A673 (cell line): ENCODE measurements around the gene UPK3A. TPM values are rescaled to one million over a fixed set of nuclear protein-coding genes. Genes with fewer than 3 reads are reported as not detected.

Experiments used
- BruUV-seq: library from RNA; stranded (reverse); fragments of 400-500 nt; replicated peaks from 2 replicates; lab custom pipeline; 2021; lab: Mats Ljungman, UMichigan
- CTCF ChIA-PET: fragments of 300-600 bp; sonication (Branson Sonifier 250); formaldehyde crosslinking; loops from one replicate; lab custom pipeline; 2022; ENCODE audit warnings: antibody characterized with exemption; lab: Charles Lee
- POLR2A ChIA-PET: fragments of 300-600 bp; sonication (Branson Sonifier 250); formaldehyde crosslinking; loops from one replicate; lab custom pipeline; 2022; ENCODE audit warnings: antibody characterized with exemption; ENCODE audit not compliant: low non-redundant PET; lab: Charles Lee
- DNase-seq: peaks from one replicate; pipeline ENCODE4 v3.0.0-alpha.2; 2015; ENCODE audit warnings: low spot score
- H3K27ac ChIP-seq: fragments of 200-600 bp; sonication (generic); 2 replicates; pipeline ENCODE4 v1.5.1; 2016; ENCODE audit warnings: mixed run types, low read depth, mild to moderate bottlenecking, mixed read lengths, antibody characterized with exemption, low read length; ENCODE audit not compliant: poor library complexity, severe bottlenecking
- H3K27me3 ChIP-seq: fragments of 200-600 bp; sonication (generic); replicated peaks from 2 replicates; pipeline ENCODE4 v1.6.1; 2017; ENCODE audit warnings: mixed run types, low read depth, mild to moderate bottlenecking, mixed read lengths, antibody characterized with exemption, low read length; ENCODE audit not compliant: insufficient read depth, poor library complexity
- H3K36me3 ChIP-seq: fragments of 200-600 bp; sonication (generic); 2 replicates; pipeline ENCODE4 v1.6.1; 2016; ENCODE audit warnings: mixed run types, mild to moderate bottlenecking, mixed read lengths, antibody characterized with exemption, low read length; ENCODE audit not compliant: insufficient read depth, poor library complexity, severe bottlenecking
- H3K4me1 ChIP-seq: fragments of 200-600 bp; sonication (generic); 2 replicates; pipeline ENCODE4 v1.6.1; 2017; ENCODE audit warnings: mixed run types, mild to moderate bottlenecking, mixed read lengths, antibody characterized with exemption, low read length; ENCODE audit not compliant: insufficient read depth, poor library complexity, severe bottlenecking
- H3K4me3 ChIP-seq: fragments of 200-600 bp; sonication (generic); 2 replicates; pipeline ENCODE4 v1.5.1; 2016; ENCODE audit warnings: low read depth, mixed run types, mild to moderate bottlenecking, mixed read lengths, low read length; ENCODE audit not compliant: poor library complexity, severe bottlenecking
- H3K9me3 ChIP-seq: fragments of 200-600 bp; sonication (generic); 2 replicates; pipeline ENCODE4 v1.6.1; 2016; ENCODE audit warnings: mixed run types, low read depth, mild to moderate bottlenecking, mixed read lengths, antibody characterized with exemption, low read length; ENCODE audit not compliant: poor library complexity, severe bottlenecking
- CTCF ChIP-seq: fragments of 300-800, 200-600 bp; sonication (generic); conservative IDR thresholded peaks from 2 replicates; pipeline ENCODE4 v1.5.1; 2017; ENCODE audit warnings: low read depth, mild to moderate bottlenecking, antibody characterized with exemption, low read length, moderate library complexity, mixed read lengths
- EZH2 ChIP-seq: fragments of 200-600 bp; sonication (generic); IDR thresholded peaks from 2 replicates; pipeline ENCODE4 v1.6.1; 2017; ENCODE audit warnings: borderline replicate concordance, low read depth, mild to moderate bottlenecking, mixed read lengths, antibody characterized with exemption, low read length; ENCODE audit not compliant: poor library complexity, severe bottlenecking
- intact Hi-C: fragments of 100-400 bp; cut with micrococcal nuclease; formaldehyde crosslinking; loops from one replicate; pipeline ENCODE4 v1.10.0; 2022; ENCODE audit not compliant: unreplicated experiment
- total RNA-seq: library from RNA; stranded (reverse); gene quantifications from 2 replicates; pipeline ENCODE4 v1.2.3, GENCODE V29; 2021

UPK3A gene
- total RNA-seq, 1 experiment from 2014 or later = not detected

GRCh38 chr22:45285263-45286058 is 712 bp downstream of the UPK3A start:
- TF ChIP-seq EZH2 (no peak), CTCF (no peak)
- CTCF ChIA-PET = no interaction called here
- no peak for DNase-seq
- H3K4me1 ChIP-seq = no peaks in the 10 kb centered on the region
- no TSS peak for BruUV-seq
- intact Hi-C loops = no loop called here
- H3K36me3 ChIP-seq = no peaks in the 10 kb centered on the region
- POLR2A ChIA-PET = no interaction called here
- H3K27me3 ChIP-seq = no peaks in the 10 kb centered on the region
- H3K27ac ChIP-seq = no peak overlapping the region
- no peak overlapping the region for H3K4me3 ChIP-seq
- H3K9me3 ChIP-seq = no peaks in the 10 kb centered on the region

- BruUV-seq = no TSS peak
- Histone ChIP-seq H3K27ac (no peak overlapping the region), H3K4me1 (no peaks in the 10 kb centered on the region), H3K4me3 (no peak overlapping the region), H3K9me3 (no peaks in the 10 kb centered on the region), H3K27me3 (no peaks in the 10 kb centered on the region), H3K36me3 (no peaks in the 10 kb centered on the region)
- TF ChIP-seq CTCF = no peak
- intact Hi-C loops = no loop called here
- ChIA-PET POLR2A (no interaction called here), CTCF (no interaction called here)
- no peak for DNase-seq
Observed at GRCh38 chr22:45286854-45287551, 2.3 kb downstream of the UPK3A start.

- intact Hi-C loops = no loop called here
- Histone ChIP-seq H3K4me3 (no peak overlapping the region), H3K27me3 (no peaks in the 10 kb centered on the region), H3K36me3 (no peaks in the 10 kb centered on the region), H3K4me1 (no peaks in the 10 kb centered on the region), H3K27ac (no peak overlapping the region), H3K9me3 (no peaks in the 10 kb centered on the region)
- no peak for TF ChIP-seq EZH2
- ChIA-PET CTCF (no interaction called here), POLR2A (no interaction called here)
- peak; percentile 74 for DNase-seq
- BruUV-seq = no TSS peak
Observed at GRCh38 chr22:45290410-45290936, 5.7 kb downstream of the UPK3A start.
